ENCODE results near the gene PDE3A. TPM values are rescaled to one million over a fixed set of nuclear protein-coding genes. Genes with fewer than 3 reads are reported as not detected.
"Not testable (repeated sequence)": the region's sequence is repeated elsewhere in the genome, so short reads cannot be mapped to it uniquely, and the experiment has no call there.

The PDE3A gene
- total RNA-seq, 2 experiments from 2014 or later = not detected

DNA sequence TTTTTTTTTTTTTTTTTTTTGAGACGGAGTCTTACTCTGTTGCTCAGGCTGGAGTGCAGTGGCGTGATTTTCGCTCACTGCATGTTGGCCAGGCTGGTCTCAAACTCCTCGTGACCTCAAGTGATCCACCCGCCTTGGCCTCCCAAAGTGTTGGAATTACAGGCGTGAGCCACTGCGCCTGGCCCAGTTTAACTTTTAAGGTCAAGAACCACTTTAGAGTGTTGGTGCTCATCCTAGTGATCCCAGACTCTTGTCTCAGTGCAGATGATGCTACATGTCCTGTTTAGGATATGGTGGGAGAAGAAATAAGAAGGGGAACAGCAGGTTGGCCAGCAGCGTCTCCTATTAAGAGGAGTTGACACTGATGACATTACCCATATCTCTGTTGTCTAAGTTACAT lies 246.7 kb downstream of the PDE3A start:
- H3K4me3 Mint-ChIP-seq; H3K27me3 Mint-ChIP-seq; H3K36me3 Mint-ChIP-seq (ENCODE audit: low read depth); H3K27ac Mint-ChIP-seq; POLR2A ChIA-PET; H3K9me3 Mint-ChIP-seq; H3K4me1 Mint-ChIP-seq; DNase-seq: not testable (repeated sequence)
- CTCF ChIA-PET = interaction anchor here (0.5 kb wide), 1 partner anchor 478 kb away, joined by 3 read pairs; no protein-coding TSS in a partner anchor

DNA sequence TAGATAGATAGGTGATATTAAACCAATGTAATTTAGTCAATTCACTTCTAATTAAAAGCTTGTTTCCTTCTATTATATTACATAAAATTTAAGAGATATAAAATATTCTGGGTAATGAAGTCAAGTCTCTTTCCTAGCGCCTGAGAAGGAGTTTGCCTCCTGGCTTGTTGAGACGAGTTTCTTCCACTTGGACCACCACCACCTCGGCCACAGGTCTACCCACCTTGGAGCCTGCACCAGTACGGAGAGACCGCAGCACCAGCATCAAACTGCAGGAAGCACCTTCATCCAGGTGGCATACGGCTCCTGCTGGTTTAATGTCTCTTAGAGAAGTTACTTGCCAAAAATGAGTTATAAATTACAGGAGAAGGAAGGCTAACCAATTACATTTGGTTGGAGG lies 247.8 kb downstream of the PDE3A start:
- H3K27me3 Mint-ChIP-seq = no peaks in the 10 kb centered on the region
- H3K27ac Mint-ChIP-seq = no peak overlapping the region
- ChIA-PET CTCF (no interaction called here), POLR2A (no interaction called here)
- no peak for DNase-seq
- no peaks in the 10 kb centered on the region for H3K36me3 Mint-ChIP-seq (ENCODE audit: low read depth)
- H3K9me3 Mint-ChIP-seq = no peaks in the 10 kb centered on the region
- H3K4me3 Mint-ChIP-seq = no peak overlapping the region
- H3K4me1 Mint-ChIP-seq = no peaks in the 10 kb centered on the region

DNA sequence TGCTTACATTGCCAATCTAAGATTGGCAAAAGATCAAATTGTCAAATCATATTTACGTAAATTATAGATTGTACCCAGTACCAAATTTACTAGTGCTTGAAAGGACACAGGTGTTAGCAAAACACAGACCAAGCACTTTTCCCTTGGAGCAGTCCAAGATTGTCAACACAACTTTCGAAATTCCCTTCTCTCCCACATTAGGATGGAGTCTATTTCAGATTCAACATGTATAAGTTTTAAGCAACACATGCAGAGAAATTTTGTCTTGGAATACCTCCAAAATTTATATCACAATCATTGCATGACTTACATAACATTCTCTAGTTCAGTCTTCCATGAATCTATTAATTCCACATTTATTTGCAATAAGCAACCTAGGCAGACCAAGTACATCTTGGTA lies 251.9 kb downstream of the PDE3A start:
- Mint-ChIP-seq H3K36me3 (ENCODE audit: low read depth) (no peaks in the 10 kb centered on the region), H3K27me3 (no peaks in the 10 kb centered on the region), H3K4me3 (no peak overlapping the region), H3K27ac (no peak overlapping the region), H3K4me1 (no peaks in the 10 kb centered on the region), H3K9me3 (no peaks in the 10 kb centered on the region)
- no peak for DNase-seq
- POLR2A ChIA-PET = no interaction called here
- CTCF ChIA-PET = no interaction called here

DNA sequence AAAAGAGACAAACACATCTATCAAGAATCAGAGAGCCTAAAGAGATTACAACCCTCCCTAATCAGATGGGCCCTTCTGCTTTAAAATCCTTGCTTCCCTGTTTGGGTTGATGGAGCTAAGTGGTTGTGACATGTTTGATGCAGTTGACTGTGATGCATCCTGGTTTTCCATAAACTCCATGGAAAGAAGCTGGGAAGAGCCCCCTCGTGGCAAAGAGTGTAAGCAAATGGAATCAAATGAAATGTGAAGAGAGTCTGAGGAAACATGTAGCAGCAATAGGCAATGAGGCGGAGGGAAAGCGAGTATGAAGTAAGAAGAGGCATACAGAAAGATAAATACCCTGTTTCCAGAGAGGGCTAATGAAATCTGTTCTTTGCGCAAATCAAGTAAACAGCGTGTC lies 256.4 kb downstream of the PDE3A start:
- H3K36me3 Mint-ChIP-seq (ENCODE audit: low read depth) = no peaks in the 10 kb centered on the region
- no peaks in the 10 kb centered on the region for H3K27me3 Mint-ChIP-seq
- H3K27ac Mint-ChIP-seq = no peak overlapping the region
- H3K4me1 Mint-ChIP-seq = no peaks in the 10 kb centered on the region
- H3K4me3 Mint-ChIP-seq = no peak overlapping the region
- no peaks in the 10 kb centered on the region for H3K9me3 Mint-ChIP-seq
- no peak for DNase-seq
- CTCF ChIA-PET = no interaction called here
- POLR2A ChIA-PET = no interaction called here

DNA sequence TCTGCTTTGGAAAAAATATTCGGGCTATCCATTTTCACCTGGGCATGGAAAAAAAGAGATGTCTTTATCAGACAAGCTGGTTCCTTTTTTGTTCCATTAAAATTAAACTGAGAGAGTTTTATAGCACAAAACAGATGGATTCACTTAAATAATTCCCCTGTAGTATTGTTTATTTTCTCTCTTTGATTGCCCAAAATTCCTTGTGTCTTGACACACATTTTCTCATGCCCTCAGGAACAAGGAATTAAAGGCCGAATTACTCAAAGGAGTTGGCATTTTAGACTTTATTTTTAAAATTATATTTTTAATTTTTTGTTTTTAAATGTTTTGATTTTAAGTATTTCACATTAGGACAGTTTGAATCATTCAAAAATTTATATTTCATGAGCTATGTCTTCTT lies 257.2 kb downstream of the PDE3A start:
- no peak overlapping the region for H3K4me3 Mint-ChIP-seq
- H3K27ac Mint-ChIP-seq = no peak overlapping the region
- H3K4me1 Mint-ChIP-seq = no peaks in the 10 kb centered on the region
- H3K36me3 Mint-ChIP-seq (ENCODE audit: low read depth) = no peaks in the 10 kb centered on the region
- ChIA-PET CTCF (no interaction called here), POLR2A (no interaction called here)
- DNase-seq = no peak
- H3K27me3 Mint-ChIP-seq = no peaks in the 10 kb centered on the region
- H3K9me3 Mint-ChIP-seq = no peaks in the 10 kb centered on the region

DNA sequence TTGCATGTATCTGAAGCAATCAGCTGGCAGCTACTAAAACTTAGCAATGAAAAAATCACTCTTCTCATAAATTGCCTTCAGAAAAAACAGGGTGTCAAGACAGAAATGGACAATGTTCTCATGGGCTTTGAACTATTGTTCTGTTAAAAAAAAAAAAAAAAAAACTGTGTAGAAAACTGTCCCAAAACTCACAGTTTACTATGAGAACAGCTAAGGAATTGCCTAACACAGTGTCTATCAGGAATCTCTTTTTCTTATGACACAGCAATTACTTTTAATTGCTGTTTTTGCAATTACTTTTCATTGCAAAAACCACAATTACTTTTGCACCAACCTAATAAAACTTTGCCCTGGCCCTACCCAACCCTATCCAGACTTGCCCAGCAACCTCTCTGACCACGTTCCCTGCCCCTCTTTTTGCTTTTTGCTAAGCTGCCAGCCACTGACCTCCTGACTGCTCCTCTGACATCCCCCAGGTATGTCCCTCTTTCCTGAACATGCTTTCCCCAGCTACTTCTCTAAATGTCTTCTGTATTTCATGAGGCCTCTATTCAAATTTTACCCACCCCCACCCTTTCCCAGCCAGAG lies 258.8 kb downstream of the PDE3A start:
- CTCF ChIA-PET = no interaction called here

DNA sequence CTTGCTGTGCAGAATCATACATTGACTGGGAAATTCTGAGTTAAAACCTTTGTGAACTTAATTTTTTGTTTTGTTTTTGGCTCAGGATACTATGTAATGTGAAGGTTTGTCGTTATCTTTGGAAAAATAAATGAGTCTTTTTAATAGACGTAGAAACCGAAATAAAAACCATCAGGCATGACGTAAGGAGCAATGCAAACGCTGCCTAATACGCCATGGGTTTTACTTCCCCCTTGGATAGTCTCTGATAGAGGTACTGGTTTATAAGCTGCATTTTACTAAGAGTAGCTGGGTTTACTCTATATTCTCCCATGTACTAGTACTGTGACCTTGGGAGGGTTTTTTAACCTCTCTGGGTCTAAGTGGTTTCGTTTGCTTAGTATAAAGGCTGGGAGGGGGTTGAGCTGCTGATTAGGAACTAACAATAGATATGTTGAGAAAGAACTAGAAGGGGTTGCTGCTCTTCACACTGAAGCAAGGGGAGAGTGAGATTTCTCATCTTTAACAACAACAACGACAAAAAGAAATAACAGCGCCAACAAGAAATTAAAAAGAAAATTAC lies 260.0 kb downstream of the PDE3A start:
- no peaks in the 10 kb centered on the region for H3K9me3 Mint-ChIP-seq
- CTCF ChIA-PET = no interaction called here
- POLR2A ChIA-PET = no interaction called here

More for the DNA sequence above, 258.8 kb downstream of the PDE3A start:
- POLR2A ChIA-PET = no interaction called here
- Mint-ChIP-seq H3K36me3 (ENCODE audit: low read depth) (no peaks in the 10 kb centered on the region), H3K27me3 (no peaks in the 10 kb centered on the region), H3K27ac (no peak overlapping the region), H3K4me1 (no peaks in the 10 kb centered on the region), H3K9me3 (no peaks in the 10 kb centered on the region), H3K4me3 (no peak overlapping the region)
- no peak for DNase-seq

DNA sequence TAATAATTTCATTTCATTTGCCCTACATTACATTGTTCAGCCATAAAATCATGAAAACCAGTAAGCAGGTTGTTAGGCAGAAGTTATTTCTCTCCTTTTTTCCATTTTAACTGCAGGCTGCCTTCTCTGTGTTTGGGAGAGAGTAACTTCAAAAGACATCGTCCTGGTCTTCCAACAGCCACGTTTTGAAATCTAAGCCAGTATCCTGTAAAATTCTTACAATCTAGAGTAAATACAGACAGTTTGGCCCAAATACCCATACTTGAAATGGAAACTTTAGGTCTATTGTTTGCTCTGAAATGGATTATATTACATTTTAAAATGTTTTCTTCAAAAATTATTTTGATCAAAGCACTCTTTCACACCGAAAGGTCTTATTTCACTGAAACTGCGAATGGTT lies 260.7 kb downstream of the PDE3A start:
- CTCF ChIA-PET = no interaction called here
- H3K27me3 Mint-ChIP-seq = no peaks in the 10 kb centered on the region
- H3K4me3 Mint-ChIP-seq = no peak overlapping the region
- no peaks in the 10 kb centered on the region for H3K36me3 Mint-ChIP-seq (ENCODE audit: low read depth)
- H3K9me3 Mint-ChIP-seq = no peaks in the 10 kb centered on the region
- POLR2A ChIA-PET = no interaction called here
- H3K4me1 Mint-ChIP-seq = no peaks in the 10 kb centered on the region
- H3K27ac Mint-ChIP-seq = no peak overlapping the region
- no peak for DNase-seq

More for the DNA sequence above, 260.0 kb downstream of the PDE3A start:
- Mint-ChIP-seq H3K27ac (no peak overlapping the region), H3K4me3 (no peak overlapping the region), H3K27me3 (no peaks in the 10 kb centered on the region), H3K4me1 (no peaks in the 10 kb centered on the region), H3K36me3 (ENCODE audit: low read depth) (no peaks in the 10 kb centered on the region)
- no peak for DNase-seq

DNA sequence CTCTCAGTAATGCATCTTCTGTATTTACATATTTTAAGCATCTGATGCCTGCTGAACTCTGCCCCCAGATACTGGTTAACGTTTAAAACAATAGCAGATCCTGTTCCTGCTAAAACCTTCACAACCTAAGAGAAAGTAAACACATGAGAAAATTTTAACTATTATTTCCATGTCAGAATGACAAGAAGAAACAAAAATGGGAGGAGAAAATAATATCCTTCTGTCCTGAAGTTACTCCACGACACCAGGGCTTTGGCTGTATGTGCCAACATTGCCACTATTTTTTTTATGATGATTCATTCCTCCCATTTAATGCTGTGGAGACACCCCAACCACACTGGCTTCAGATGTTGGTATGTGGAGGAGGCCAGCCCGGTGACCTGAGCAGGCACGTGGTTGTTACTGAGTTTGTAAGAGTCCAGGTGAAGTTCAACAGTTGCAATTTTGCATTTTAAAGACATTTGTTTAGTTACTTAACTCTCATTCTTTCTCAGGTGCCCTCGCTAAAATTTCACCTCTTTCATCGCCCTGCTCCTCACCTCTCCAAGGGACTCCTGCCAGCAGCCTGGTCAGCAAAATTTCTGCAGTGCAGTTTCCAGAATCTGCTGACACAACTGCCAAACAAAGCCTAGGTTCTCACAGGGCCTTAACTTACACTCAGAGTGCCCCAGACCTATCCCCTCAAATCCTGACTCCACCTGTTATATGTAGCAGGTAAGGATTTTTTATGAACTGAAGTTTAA lies 261.2 kb downstream of the PDE3A start:
- H3K27me3 Mint-ChIP-seq = no peaks in the 10 kb centered on the region
- ChIA-PET POLR2A (no interaction called here), CTCF (no interaction called here)
- H3K9me3 Mint-ChIP-seq = no peaks in the 10 kb centered on the region
- no peak overlapping the region for H3K4me3 Mint-ChIP-seq
- no peak overlapping the region for H3K27ac Mint-ChIP-seq
- H3K36me3 Mint-ChIP-seq (ENCODE audit: low read depth) = no peaks in the 10 kb centered on the region
- no peaks in the 10 kb centered on the region for H3K4me1 Mint-ChIP-seq
- no peak for DNase-seq

DNA sequence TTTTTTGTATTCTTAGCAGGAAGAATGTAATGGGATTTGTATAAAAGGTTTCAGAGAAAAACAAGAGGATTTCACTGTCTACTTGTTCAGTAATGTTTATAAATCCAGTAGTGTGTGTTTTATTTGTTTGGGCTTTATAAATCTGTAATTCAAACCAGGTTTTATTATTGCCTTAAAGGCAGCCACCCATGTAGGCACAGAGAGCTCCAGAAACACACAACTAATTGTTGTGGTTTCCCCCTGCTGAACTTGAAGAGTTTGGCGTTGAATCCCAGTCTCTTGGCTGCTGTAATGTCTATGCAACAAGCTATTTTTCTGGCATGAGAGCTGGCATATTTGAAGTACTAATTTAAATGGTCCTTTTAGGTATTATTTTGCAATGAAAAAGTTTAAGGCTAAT lies 263.4 kb downstream of the PDE3A start:
- no peak for DNase-seq

DNA sequence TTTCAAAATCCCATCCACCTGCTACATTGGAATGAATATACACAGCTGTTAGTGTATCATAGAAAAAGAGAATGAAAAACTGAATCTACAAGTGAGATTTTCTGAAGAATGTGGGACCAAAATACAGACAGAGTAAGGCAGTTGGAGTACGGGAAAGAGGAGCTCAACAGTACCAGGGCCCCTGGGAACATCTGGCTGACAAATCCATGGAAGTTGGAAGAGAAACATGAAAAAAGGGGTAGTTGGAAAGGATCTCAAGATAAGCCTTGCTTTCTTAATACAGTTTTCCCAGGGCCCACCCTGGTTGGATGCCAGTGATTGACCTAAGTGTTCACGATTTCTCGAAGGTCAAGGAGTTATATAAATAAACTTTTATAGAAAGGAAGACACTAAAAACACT lies 272.8 kb downstream of the PDE3A start:
- Mint-ChIP-seq H3K36me3 (ENCODE audit: low read depth) (no peaks in the 10 kb centered on the region), H3K9me3 (no peaks in the 10 kb centered on the region), H3K4me1 (no peaks in the 10 kb centered on the region), H3K27me3 (no peaks in the 10 kb centered on the region), H3K4me3 (no peak overlapping the region), H3K27ac (no peak overlapping the region)
- no peak for DNase-seq
- POLR2A ChIA-PET = no interaction called here
- CTCF ChIA-PET = no interaction called here

More for the DNA sequence above, 263.4 kb downstream of the PDE3A start:
- no peak overlapping the region for H3K27ac Mint-ChIP-seq
- CTCF ChIA-PET = no interaction called here
- no peaks in the 10 kb centered on the region for H3K9me3 Mint-ChIP-seq
- no peak overlapping the region for H3K4me3 Mint-ChIP-seq
- H3K36me3 Mint-ChIP-seq (ENCODE audit: low read depth) = no peaks in the 10 kb centered on the region
- H3K27me3 Mint-ChIP-seq = no peaks in the 10 kb centered on the region
- POLR2A ChIA-PET = no interaction called here
- H3K4me1 Mint-ChIP-seq = no peaks in the 10 kb centered on the region

DNA sequence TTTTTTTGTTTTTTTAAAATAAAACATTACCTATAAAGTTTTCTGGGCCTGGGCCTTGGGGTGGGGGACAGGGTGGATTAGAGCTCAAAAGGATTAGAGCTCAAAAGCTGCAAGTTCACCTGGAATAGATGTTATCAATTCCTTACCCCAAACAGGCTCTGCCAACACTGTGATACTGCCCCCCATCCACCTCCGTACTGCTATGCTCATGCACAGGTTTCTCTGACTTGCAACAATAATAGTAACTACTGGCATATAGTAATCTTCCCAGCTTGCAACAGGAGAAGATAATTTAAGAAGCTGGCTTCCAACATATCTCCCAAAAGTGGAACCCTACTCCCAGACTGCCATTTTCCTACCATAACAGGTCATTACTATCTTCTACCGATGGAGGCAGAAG lies 275.5 kb downstream of the PDE3A start:
- H3K4me1 Mint-ChIP-seq = no peaks in the 10 kb centered on the region
- no peaks in the 10 kb centered on the region for H3K9me3 Mint-ChIP-seq
- H3K4me3 Mint-ChIP-seq = no peak overlapping the region
- DNase-seq = no peak
- no peaks in the 10 kb centered on the region for H3K36me3 Mint-ChIP-seq (ENCODE audit: low read depth)
- H3K27me3 Mint-ChIP-seq = no peaks in the 10 kb centered on the region
- no peak overlapping the region for H3K27ac Mint-ChIP-seq
- CTCF ChIA-PET = no interaction called here
- POLR2A ChIA-PET = no interaction called here

DNA sequence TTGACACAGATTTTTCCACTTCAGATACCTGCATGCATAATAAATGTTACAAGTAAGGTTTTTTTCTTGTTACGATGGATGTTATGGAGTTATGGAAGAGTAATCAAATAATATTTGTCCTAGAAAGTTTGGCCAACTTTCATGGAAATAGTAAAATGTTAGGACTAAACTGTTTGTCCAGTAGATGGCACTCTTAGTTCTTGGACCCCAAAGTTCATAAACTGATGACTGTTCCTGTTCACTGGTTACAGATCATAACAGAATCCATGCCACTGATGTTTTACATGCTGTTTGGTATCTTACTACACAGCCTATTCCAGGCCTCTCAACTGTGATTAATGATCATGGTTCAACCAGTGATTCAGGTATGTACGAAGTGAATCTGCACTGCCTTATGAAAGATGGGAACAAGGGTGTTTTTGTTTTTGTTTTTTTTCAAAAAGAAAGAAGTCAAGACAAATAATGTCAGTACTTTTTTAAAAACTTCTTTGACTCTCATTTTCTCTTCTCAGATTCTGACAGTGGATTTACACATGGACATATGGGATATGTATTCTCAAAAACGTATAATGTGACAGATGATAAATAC lies 278.0 kb downstream of the PDE3A start:
- no peak overlapping the region for H3K4me3 Mint-ChIP-seq
- no peak for DNase-seq
- H3K9me3 Mint-ChIP-seq = no peaks in the 10 kb centered on the region
- POLR2A ChIA-PET = no interaction called here
- no peaks in the 10 kb centered on the region for H3K36me3 Mint-ChIP-seq (ENCODE audit: low read depth)
- CTCF ChIA-PET = no interaction called here
- no peak overlapping the region for H3K27ac Mint-ChIP-seq
- H3K4me1 Mint-ChIP-seq = no peaks in the 10 kb centered on the region
- no peaks in the 10 kb centered on the region for H3K27me3 Mint-ChIP-seq

DNA sequence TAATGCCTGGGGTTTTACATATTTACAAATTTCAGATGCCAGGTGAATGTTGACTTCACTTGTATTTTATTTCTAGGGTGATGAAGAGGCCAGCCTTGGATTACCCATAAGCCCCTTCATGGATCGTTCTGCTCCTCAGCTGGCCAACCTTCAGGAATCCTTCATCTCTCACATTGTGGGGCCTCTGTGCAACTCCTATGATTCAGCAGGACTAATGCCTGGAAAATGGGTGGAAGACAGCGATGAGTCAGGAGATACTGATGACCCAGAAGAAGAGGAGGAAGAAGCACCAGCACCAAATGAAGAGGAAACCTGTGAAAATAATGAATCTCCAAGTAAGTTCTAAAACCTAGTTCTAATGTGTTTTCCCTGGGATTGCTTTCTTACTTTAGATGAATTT lies 285.5 kb downstream of the PDE3A start:
- no peaks in the 10 kb centered on the region for H3K36me3 Mint-ChIP-seq (ENCODE audit: low read depth)
- H3K27ac Mint-ChIP-seq = no peak overlapping the region
- H3K27me3 Mint-ChIP-seq = no peaks in the 10 kb centered on the region
- no peak overlapping the region for H3K4me3 Mint-ChIP-seq
- H3K4me1 Mint-ChIP-seq = no peaks in the 10 kb centered on the region
- POLR2A ChIA-PET = no interaction called here
- no peak for DNase-seq
- CTCF ChIA-PET = no interaction called here
- H3K9me3 Mint-ChIP-seq = no peaks in the 10 kb centered on the region
